GM18507 (cell line): Measurements from ENCODE around the gene KCNJ12.
"Not testable (repeated sequence)": the region's sequence is repeated elsewhere in the genome, so short reads cannot be mapped to it uniquely, and the experiment has no call there.

Source experiments
- DNase-seq: peaks from one replicate; pipeline ENCODE4 v3.0.0; 2011; ENCODE audit warnings: low read depth; ENCODE audit not compliant: insufficient read length; ENCODE audit errors: extremely low spot score
- FAIRE-seq: peaks from 2 replicates; lab custom pipeline; 2011; peaks lifted over from hg19 to GRCh38; lab: Jason Lieb, UNC

KCNJ12 gene

DNA sequence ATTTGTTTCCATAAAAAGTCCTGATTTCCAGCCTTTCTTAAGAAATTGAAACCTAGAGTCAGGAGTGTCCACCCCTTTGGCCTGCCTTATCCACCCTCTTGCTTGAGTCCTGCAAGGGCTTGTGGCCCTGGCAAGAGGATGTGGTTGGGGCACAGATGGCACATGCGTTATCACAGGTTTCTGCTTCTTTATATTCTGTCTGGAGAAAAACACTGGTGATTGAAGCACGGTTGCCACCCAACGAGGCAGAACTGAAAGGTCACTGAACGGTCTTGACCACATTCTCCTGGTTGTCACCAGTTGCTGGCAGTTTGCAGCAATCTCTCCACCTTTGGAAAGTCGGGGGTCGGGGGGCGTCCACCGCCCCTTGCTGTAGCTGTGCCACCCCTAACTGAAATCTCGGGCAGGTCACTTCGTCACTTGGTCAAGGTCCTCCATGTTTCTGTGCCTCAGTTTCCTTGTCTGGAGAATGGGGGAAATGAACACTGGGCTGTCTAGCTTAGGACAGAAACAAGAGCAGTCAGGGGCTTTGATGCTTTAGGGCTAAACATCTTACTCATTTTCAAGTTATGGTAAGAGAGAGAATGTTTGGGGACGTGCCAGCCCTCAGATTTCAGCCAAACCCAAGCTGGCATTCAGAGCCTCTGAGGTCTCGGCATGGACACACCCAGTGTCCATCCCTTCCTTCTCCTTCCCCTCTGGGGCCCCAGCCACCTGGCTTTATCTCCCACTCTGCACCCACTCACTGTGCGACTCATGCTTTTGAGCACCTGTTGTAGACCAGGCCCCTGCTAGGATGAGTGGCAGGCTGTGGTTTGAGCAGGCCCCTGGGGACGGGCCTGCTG lies 27.9 kb upstream of the KCNJ12 start:
- peak; percentile 67 for FAIRE-seq
- DNase-seq = not testable (repeated sequence)

DNA sequence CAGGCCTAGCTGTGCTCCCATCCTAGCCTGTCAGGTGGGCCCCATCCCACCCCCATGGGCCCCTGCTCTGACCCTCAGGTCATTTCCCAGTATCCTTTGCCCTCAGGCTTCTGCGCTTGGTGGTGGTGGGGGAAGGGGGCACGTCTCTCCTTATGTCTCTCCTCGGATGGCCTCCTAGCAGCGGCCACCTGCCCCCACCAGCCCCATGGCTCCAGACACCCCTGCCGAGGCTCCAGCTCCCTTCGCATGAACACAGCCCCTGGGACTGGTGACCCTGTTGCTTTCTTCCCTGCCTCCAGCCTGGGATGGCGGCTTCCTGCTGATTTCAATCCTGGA lies 27.3 kb upstream of the KCNJ12 start:
- not testable (repeated sequence) for DNase-seq, FAIRE-seq

DNA sequence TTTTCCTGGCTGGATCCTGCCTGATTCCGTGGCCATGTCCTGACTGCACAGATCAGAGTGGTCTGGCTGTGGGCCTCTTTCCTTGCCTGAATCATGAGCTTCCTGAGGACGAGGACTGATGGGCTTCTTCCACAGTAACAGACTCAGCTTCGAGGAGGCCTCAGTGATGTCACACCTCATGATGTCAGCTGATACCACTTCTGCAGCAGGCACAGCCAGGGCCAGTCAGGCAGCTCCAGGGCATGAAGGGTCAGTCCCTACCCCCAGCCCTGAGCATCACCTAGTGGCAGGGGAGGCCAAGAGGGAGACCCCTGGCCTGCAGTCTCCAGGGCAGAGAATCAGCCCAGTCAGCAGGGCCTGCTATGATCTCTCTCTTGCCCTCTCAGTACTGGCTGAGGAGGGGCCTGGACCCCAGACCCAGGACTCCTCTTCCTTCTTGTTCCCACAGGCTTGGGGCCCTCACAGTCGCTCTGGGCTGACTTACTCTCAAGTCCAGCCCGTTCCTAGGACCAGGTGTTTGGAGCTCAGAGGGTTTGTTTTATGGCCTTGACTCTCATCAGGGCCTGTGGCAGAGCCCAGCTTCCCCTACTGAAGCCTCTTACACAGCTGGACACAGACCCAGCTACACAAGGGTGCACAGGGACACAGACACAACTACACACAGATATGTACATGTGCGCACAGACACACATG lies 26.7 kb upstream of the KCNJ12 start:
- not testable (repeated sequence) for FAIRE-seq

DNA sequence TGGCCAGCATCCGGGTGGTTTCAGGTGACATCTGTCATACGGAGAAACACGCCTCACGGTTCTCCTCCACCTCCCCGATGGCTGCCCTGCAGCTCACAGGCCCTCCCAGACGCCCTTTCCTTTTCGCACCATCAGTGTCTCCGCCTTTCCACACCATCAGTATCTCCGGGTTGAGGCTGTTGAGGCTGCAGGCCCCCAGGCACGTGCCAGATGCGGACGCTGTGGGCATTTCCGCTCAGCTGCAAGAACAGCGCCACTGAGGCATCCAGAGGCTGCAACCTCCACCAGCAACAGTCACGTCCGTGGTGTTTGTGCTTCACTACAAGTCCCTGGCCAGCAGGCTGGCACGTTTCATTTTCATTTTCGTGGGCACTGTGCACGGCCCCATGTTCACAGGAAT lies 25.7 kb upstream of the KCNJ12 start:
- FAIRE-seq, DNase-seq: not testable (repeated sequence)

More for the DNA sequence above, 26.7 kb upstream of the KCNJ12 start:
- not testable (repeated sequence) for DNase-seq

DNA sequence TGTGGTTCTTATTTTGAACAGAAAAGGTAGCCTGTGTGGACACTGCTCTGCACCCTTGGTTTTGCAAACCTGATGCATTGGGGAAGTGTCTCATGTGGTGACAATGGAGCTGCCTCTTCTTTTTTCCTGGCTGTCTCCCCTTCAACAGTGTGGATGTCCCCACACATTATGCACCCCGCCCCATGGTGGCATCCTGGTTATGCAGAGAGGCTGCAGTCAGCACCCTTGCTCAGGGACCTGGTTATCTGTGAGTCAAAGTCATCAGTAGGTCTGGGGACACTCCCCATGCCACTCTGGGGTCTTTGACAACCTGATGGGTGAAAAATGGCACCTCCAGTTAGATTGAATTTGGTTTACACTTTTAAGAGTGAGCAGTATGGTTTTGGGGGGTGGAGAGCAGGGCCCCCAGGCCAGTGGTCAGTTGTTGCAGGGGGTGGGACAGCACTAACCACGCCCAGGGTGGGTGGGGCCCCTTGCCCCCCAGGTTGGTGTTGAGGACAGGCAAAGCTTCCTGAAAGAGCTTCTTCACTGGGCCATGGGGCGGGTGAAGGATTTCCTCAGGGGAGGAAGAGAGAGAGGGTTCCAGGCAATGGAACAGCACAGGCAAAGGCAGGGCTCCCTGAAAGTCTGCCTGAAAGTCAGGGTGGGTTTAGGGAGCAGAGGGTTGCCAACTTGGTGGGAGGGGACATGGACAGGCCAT lies 24.6 kb upstream of the KCNJ12 start:
- FAIRE-seq = no peak
- DNase-seq = no peak

DNA sequence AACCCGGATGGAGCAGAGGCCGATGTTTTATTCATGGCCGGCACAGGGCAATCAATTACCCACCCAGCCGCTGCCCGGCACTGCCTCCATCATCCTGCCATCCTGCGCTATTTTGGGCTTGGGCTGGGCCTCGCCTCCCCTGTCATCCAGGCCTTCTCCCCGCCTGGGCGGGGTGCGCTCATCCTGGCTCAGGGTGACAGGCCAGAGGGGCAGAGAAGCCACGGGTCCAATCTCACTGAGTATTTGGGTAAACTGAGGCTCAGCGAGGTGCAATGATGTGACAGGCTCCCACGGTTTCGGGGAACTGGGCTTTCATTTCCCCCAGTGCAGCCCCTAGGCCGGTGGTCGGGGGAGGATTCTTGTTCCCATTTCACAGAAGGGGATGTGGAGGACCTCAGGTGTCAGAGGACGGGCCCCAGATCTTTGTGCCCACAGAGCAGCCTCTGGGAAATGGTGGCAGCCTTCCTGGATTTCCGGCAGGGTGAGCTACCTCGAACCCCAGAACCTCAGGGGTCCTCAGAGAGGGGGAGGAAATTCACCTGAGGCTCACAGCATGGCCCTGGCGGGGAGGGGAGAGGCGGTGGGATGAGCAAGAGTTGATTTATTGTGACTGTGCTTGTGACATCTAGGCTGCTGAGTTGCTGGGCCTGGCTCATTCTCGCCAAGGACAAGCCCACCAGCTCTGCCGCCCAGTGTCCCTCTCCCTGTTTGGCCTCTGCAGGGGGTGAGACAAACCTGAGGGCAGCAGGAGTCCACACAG lies 23.8 kb upstream of the KCNJ12 start:
- no peak for FAIRE-seq
- no peak for DNase-seq

DNA sequence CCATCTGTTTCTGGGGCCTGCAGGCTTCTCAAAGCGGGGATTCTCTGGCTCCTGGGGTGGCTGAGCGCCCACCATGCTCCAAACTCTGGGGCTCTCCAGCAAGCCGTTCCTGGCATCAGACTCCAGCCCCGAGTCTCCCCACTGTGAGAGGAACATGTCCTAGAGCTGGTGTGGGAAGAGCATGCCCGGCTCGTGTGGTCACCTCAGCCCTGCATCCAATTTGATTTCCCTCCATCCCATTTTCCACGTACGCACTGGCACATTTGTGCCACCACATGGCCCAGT lies 23.2 kb upstream of the KCNJ12 start:
- FAIRE-seq (no peak), DNase-seq (no peak)

DNA sequence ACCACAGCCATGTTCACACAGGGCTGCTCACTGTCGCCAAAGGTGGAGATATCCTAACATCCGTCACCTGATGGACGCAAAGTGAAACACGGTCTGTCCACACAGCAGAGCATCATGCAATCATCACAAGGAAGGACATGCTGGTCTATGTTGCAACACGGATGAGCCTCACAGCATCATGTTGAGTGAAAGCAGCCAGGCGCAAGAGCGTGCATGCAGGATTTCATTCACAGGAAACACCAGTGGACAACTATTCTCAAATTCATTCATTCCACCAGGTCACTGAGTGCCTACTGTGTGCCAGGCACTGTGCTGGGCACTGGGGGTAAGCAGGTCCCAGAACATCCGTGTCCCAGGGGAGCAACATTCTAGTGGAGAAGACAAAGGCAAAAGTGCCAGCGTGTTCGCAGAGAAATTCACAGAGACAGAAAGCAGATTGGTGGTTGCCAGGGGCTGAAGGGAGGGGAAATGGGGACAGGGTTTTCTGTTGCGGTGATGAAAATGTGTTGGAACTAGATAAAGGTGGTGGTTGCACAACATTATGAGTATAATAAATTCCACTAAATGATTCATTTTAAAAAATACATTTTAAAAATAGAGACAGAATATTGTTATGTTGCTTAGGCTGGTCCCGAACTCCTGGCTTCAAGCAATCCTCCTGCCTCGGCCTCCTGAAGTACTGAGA lies 22.7 kb upstream of the KCNJ12 start:
- no peak for FAIRE-seq
- DNase-seq = no peak

DNA sequence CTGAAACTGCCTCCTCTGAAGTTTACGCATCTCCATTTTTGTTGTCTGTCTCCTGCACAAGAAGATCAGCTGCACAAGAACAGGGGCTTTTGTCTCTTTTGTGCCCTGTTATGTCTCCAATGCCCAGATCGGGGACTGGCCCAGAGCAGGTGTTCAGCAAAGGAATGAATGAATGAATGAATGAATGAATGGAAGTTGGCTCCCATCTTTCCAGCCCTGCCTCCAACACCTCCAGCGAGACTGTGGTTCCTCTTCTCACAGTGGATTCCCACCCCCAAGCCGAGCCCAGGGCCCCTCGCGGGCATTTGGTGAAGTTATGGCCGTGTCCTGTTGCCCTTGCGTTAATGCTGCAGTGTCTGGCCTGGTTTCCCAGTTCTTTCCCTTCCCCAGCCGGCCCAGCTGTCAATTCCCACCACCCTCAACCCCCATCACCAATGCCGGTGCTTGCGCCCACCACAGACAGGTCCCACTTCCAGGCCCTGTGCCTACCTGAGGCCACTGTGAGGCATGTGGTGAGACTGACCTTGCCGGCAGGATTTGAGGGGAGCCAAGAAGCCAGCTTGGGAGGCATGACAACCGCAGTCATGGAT lies 21.3 kb upstream of the KCNJ12 start:
- no peak for FAIRE-seq
- DNase-seq = no peak

DNA sequence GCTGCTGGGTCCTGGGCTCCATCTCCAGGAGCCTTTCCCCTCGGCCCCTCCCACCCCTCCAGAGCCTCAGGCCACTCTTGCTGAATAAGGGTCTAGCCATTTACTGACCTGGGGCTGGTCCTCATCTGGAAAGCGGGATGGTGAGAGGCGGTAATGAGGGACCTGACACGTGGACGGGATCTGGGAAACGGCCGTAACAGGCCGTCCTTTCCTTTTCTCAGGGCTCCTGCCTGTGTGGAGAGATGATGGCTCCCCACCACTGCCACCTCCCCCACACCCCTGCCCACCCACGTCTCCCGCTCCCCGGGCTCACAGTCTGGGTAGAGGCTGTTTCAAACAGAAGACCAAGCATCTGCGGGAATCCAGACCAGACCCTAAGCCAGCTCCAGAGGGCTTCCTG lies 20.6 kb upstream of the KCNJ12 start:
- no peak for DNase-seq
- no peak for FAIRE-seq

DNA sequence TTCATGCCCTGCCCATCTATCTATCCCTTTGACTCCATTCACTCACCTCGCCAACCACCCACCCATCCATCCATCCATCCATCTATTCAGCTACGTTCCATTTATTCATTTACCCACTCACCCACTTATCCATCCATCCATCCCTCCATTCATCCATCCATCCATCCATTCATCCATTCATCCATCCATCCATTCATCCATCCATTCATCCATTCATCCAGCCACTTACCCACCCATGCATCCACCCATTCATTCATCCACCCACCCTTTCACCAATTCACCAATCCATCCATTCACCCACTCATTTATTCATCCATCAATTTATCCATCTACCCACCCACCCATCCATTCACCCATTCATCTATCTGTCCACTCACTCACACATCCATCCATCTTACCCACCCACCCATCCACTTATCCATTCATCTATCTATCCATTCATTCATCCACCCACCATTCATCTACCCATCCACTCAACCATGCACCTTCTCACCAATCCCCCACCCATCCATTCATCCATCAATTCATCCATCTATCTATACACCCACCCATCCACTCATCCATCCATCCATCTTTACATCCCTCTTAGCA lies 19.5 kb upstream of the KCNJ12 start:
- DNase-seq (no peak), FAIRE-seq (no peak)

DNA sequence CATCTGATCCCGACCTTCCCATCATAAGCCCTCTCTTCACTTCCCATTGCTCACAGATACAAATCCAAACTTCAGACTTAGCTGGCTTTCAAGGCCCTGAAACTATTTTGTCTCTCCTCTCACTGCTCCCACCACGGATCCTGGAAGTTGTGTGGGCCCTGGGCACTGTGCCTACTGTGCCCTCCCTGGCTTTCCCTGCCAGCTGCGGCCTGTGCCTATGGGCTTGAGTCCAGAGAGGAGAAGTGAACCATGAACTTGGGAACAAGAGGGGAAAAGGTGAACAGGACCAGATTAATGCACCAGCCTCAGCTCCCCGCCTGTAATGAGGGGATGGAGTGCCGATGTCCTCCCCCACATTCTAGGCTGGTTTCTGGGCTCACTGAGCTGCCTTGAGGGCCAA lies 18.9 kb upstream of the KCNJ12 start:
- FAIRE-seq = no peak
- no peak for DNase-seq

DNA sequence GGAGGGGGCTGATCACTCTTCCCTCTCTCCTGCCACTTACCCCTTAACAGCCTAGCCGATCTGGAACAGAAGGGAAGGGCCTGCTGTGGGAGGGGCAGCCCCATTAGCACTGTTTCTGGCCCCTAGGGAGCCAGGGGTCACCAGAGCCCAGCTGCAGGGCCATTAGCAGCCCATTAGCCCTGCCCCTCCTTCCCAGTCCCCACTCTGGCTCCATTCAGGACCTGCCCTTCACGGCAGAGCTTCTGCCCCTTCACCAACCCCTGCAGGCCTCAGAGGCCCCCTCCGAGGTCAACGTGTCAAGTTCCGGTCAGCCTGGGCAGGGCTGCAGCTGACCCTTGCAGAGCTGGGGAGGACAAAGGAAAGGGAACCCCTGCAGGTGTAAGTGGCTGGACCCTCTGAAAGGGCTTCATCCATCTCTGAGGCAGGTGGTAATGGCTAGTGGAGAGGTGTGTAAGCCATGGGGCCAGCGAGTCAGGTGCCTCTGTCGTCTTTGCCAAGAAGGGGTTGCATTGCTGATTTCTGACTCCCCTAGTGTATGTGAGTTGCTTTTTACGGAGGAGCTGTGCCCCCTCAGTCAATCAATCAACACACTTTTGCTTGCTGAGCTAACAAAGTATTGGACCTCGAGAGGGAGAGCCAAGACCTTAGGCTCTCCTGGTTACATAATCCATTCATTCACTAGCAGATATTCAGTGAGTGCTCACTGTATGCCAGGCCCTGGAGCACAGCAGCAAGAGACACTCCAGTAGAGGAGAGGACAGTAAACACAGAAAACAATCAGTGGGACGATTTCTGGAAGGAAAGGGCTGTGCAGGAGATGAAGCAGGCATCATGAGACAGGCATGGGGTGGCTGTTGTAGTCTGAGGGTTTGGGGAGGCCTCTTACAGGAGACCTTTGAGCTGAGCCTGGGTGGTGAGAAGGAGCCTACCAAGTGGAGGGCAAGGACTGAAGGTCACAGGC lies 18.2 kb upstream of the KCNJ12 start:
- FAIRE-seq (no peak), DNase-seq (no peak)

DNA sequence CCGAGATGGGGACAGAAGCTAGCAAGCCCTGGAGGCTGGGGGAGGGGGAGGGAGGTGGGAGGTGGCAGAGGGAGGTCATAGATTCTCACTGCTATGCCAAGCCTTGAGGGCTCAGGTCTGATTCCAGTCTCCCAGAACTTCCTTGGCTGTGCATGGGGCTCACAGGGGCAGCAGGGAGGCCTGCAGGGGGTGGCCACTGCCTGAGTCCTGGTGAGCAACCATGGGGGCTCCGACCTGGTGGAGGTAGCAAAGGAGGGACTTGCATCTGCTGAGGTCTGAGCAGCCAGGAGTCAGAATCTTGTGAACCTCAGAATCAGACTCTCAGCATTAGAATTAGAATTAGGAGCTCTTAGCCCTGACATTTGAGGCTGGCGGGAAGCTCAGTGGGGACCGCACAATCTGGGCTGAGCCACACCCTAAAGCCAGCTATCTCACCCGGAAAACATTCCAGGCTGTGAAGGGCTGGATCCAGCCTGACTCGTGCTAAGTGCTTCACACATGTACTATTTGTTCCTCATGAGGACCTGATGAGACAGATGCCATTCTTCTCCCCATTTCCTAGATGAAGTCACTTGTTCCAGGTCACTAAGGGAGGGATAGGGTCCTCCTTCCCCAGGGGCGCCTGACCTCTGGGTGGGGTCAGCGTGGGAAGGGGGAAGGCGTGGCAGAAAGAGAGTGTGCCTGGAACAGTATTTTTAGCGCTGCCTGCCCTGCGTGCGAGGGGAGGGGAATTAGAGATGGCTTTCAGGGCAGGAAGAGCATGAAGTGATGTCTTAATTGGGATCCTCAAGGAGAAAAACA lies 17.3 kb upstream of the KCNJ12 start:
- no peak for FAIRE-seq
- DNase-seq = no peak

DNA sequence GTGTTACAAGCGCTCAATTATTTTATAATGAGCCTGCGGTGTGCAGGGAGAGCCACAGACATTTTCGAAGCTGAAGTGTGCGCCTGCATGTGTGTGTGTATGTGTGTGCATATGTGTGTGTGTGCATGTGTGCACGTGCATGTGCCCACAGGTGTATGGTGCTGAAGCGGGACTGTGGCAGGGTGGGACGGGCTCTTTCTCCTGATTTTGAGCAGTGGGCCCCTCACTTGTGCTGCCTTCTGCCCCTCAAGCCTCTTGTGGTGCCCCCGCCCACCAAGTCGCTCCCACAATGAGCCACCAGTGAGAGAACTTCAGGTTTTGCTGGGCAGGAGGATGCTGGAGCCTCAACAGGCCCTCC lies 16.7 kb upstream of the KCNJ12 start:
- no peak for DNase-seq
- no peak for FAIRE-seq

DNA sequence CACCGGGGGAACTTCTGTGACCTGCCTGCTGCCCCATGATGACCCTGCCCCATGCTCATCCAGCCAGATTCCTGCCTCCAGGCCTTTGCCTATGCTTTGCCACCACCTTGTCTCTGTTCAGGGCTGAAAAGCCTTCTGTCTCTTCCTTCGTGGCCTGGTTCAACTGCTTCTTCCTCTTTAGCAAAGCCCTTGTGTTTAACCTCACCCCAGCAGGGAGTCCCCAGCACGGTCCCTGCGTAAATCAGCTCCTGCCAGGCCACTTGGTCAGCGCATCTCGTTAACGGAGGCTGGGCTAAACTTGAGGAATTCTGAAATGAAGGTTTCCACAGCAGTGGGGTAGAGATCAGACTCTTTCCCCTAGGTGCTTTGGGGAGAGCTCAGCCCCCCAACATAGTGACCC lies 16.1 kb upstream of the KCNJ12 start:
- no peak for DNase-seq
- no peak for FAIRE-seq
